ENCODE measurements around the gene CA10. TPM values are rescaled to one million over a fixed set of nuclear protein-coding genes. Genes with fewer than 3 reads are reported as not detected.

Gene CA10
- total and polyA plus RNA-seq, 9 of the 15 experiments (the other 6 are each of a cell fraction or from before 2014, with no cell fraction given) = not detected

DNA sequence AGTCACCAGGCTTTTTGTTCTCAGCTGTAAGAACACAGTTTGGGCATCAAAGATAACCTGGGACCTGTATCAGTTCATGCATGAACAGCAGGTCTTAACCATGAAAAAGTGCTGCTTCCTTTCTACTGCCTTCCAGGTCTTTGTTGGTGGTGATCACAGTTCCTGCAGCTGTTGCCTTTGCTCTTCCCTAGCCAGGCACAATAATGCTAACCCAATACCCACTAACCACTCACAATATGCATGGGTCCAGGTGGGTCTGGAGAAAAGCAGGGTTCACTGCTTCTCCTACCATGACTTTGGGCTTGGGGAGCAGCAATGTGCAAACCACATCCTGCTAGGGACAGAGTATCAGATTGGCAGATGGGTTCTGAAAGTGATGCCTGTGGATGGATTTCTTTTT, 501.3 kb downstream of the CA10 start:
- in situ Hi-C loops (cut with MboI) = no loop called here
- no peak overlapping the region for H3K4me3 ChIP-seq
- no peaks in the 10 kb centered on the region for H3K27me3 ChIP-seq (ENCODE audit: control insufficient read depth in 2 of 2, insufficient read depth in 2 of 2, low read length in 2 of 2)
- H3K9me1 ChIP-seq (ENCODE audit: control insufficient read depth, insufficient read depth, low read length) = no peaks in the 10 kb centered on the region
- H3K36me3 ChIP-seq (ENCODE audit: control insufficient read depth, insufficient read depth, low read length) = no peaks in the 10 kb centered on the region
- no peak for FAIRE-seq
- BruUV-seq (replicated peaks) = no TSS peak
- H3K4me2 ChIP-seq (ENCODE audit: insufficient read depth, low read length) = no peak overlapping the region
- no peak overlapping the region for H3K27ac ChIP-seq (ENCODE audit: extremely low read depth, low read depth, low read length)
- ATAC-seq = no peak
- DNase-seq (ENCODE audit: extremely low read depth in 1 of 4, low spot score in 3 of 4) = no peak
- ChIA-PET POLR2A (no interaction called here), CTCF (ENCODE audit: low intra/inter-chr PET ratio) (no interaction called here)
- no peaks in the 10 kb centered on the region for H3K79me2 ChIP-seq (ENCODE audit: control insufficient read depth, insufficient read depth, low read length)
- H3K9ac ChIP-seq (ENCODE audit: insufficient read depth in 1 of 2, low read depth in 2 of 2, low read length in 2 of 2) = no peak overlapping the region
- H3K9me3 ChIP-seq (replicated peaks; ENCODE audit: control insufficient read depth, insufficient read depth, low read depth, low read length) = no peaks in the 10 kb centered on the region
- H4K20me1 ChIP-seq (replicated peaks; ENCODE audit: control insufficient read depth, insufficient read depth, low read length) = no peaks in the 10 kb centered on the region
- H3K4me1 ChIP-seq (replicated peaks in 1 of 2; ENCODE audit: control insufficient read depth in 2 of 2, insufficient read depth in 2 of 2, low read length in 2 of 2) = no peaks in the 10 kb centered on the region
- intact Hi-C loops (cut with micrococcal nuclease) = no loop called here
- H2AFZ ChIP-seq (ENCODE audit: low read depth, low read length) = no peak overlapping the region
- TF ChIP-seq TCF7 (IDR thresholded peaks at IDR 0.05; ENCODE audit: borderline replicate concordance) (no peak), FOSL1 (tag; conservative IDR thresholded peaks at IDR 0.05) (no peak), EWSR1 (IDR thresholded peaks at IDR 0.05; ENCODE audit: borderline replicate concordance, low read depth, partially characterized antibody) (no peak), ZNF232 (CRISPR knock-in tag; IDR thresholded peaks at IDR 0.05) (no peak), ZNF175 (CRISPR knock-in tag; IDR thresholded peaks at IDR 0.05; ENCODE audit: low read depth) (no peak), ZBTB5 (IDR thresholded peaks at IDR 0.05) (no peak), ZNF280B (CRISPR knock-in tag; IDR thresholded peaks at IDR 0.05) (no peak), ZNF507 (tag; conservative IDR thresholded peaks at IDR 0.05) (no peak), NR4A1 (CRISPR knock-in tag; IDR thresholded peaks at IDR 0.05) (no peak), NR4A1 (tag; IDR thresholded peaks at IDR 0.05) (no peak), PHF8 (IDR thresholded peaks at IDR 0.05; ENCODE audit: borderline replicate concordance, low read length) (no peak), NR0B1 (IDR thresholded peaks at IDR 0.05; ENCODE audit: partially characterized antibody) (no peak), NR2C2 (CRISPR knock-in tag; IDR thresholded peaks at IDR 0.05) (no peak), NR2C2 (tag; IDR thresholded peaks at IDR 0.05) (no peak), ZNF324 (CRISPR knock-in tag; IDR thresholded peaks at IDR 0.05) (no peak), MNT (conservative IDR thresholded peaks at IDR 0.05) (no peak)
- TF ChIP-seq, protein P1, sequence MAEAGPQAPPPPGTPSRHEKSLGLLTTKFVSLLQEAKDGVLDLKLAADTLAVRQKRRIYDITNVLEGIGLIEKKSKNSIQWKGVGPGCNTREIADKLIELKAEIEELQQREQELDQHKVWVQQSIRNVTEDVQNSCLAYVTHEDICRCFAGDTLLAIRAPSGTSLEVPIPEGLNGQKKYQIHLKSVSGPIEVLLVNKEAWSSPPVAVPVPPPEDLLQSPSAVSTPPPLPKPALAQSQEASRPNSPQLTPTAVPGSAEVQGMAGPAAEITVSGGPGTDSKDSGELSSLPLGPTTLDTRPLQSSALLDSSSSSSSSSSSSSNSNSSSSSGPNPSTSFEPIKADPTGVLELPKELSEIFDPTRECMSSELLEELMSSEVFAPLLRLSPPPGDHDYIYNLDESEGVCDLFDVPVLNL (CRISPR knock-in tag; IDR thresholded peaks at IDR 0.05; ENCODE audit: low read depth) = no peak

All from K562 (cell line).